ENCODE measurements around the gene AKAP8L. TPM values are rescaled to one million over a fixed set of nuclear protein-coding genes. Genes with fewer than 3 reads are reported as not detected.

The AKAP8L gene
- total RNA-seq, 1 experiment from 2014 or later = 231 TPM

DNA sequence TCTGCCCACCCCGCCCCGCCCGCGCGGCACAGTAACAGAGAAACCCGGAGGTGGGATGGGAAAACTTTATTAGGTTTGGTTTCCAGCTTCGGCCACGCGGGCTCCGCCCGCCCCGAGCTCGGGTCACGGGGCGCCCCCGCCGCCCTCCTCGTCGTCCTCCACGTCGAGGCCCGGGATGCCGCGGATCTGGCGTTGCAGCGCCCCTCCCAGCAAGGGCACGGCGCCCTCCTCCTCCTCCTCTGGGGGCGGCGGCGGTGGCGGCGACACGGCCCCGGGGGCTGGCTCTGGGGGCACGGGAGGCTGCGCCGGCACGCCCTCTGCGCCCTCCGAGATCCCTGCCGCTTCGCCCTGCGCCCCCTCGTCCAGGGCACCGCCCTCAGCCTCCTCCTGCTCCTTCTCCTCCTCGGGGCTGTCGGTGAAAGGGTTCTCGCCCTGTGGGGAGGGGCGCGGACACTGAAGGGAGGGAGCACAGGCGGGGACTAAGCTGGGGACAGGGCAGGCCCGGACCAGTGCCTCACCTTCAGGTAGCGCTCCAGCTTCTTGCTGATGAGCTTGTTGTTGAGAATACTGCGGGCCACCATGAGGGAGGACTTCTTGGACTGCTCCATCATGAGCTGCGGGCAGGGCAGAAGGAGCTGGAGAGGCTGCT lies 38.7 kb downstream of the AKAP8L start (continued):
- TF ChIP-seq, protein P1, sequence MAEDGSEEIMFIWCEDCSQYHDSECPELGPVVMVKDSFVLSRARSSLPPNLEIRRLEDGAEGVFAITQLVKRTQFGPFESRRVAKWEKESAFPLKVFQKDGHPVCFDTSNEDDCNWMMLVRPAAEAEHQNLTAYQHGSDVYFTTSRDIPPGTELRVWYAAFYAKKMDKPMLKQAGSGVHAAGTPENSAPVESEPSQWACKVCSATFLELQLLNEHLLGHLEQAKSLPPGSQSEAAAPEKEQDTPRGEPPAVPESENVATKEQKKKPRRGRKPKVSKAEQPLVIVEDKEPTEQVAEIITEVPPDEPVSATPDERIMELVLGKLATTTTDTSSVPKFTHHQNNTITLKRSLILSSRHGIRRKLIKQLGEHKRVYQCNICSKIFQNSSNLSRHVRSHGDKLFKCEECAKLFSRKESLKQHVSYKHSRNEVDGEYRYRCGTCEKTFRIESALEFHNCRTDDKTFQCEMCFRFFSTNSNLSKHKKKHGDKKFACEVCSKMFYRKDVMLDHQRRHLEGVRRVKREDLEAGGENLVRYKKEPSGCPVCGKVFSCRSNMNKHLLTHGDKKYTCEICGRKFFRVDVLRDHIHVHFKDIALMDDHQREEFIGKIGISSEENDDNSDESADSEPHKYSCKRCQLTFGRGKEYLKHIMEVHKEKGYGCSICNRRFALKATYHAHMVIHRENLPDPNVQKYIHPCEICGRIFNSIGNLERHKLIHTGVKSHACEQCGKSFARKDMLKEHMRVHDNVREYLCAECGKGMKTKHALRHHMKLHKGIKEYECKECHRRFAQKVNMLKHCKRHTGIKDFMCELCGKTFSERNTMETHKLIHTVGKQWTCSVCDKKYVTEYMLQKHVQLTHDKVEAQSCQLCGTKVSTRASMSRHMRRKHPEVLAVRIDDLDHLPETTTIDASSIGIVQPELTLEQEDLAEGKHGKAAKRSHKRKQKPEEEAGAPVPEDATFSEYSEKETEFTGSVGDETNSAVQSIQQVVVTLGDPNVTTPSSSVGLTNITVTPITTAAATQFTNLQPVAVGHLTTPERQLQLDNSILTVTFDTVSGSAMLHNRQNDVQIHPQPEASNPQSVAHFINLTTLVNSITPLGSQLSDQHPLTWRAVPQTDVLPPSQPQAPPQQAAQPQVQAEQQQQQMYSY (CRISPR knock-in tag; IDR thresholded peaks at IDR 0.05) = no peak
- no peak for TF ChIP-seq RORB (CRISPR knock-in tag; IDR thresholded peaks at IDR 0.05)
- TF ChIP-seq NFE2L1 (CRISPR knock-in tag; IDR thresholded peaks at IDR 0.05) = no peak
- no peak for TF ChIP-seq SMAD4 (CRISPR knock-in tag; IDR thresholded peaks at IDR 0.05)
- TF ChIP-seq FOXJ3 (CRISPR knock-in tag; IDR thresholded peaks at IDR 0.05; ENCODE audit: borderline replicate concordance) = no peak
- TF ChIP-seq, protein P2, sequence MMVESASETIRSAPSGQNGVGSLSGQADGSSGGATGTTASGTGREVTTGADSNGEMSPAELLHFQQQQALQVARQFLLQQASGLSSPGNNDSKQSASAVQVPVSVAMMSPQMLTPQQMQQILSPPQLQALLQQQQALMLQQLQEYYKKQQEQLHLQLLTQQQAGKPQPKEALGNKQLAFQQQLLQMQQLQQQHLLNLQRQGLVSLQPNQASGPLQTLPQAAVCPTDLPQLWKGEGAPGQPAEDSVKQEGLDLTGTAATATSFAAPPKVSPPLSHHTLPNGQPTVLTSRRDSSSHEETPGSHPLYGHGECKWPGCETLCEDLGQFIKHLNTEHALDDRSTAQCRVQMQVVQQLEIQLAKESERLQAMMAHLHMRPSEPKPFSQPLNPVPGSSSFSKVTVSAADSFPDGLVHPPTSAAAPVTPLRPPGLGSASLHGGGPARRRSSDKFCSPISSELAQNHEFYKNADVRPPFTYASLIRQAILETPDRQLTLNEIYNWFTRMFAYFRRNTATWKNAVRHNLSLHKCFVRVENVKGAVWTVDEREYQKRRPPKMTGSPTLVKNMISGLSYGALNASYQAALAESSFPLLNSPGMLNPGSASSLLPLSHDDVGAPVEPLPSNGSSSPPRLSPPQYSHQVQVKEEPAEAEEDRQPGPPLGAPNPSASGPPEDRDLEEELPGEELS (CRISPR knock-in tag; IDR thresholded peaks at IDR 0.05) = peak; percentile 52; the same call in 1 of the 2 replicates
- TF ChIP-seq, protein P3, sequence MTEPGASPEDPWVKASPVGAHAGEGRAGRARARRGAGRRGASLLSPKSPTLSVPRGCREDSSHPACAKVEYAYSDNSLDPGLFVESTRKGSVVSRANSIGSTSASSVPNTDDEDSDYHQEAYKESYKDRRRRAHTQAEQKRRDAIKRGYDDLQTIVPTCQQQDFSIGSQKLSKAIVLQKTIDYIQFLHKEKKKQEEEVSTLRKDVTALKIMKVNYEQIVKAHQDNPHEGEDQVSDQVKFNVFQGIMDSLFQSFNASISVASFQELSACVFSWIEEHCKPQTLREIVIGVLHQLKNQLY (CRISPR knock-in tag; IDR thresholded peaks at IDR 0.05) = 0 out of 2 replicates have a peak, but pooled peaks have one; percentile 4
- TF ChIP-seq, protein P4, sequence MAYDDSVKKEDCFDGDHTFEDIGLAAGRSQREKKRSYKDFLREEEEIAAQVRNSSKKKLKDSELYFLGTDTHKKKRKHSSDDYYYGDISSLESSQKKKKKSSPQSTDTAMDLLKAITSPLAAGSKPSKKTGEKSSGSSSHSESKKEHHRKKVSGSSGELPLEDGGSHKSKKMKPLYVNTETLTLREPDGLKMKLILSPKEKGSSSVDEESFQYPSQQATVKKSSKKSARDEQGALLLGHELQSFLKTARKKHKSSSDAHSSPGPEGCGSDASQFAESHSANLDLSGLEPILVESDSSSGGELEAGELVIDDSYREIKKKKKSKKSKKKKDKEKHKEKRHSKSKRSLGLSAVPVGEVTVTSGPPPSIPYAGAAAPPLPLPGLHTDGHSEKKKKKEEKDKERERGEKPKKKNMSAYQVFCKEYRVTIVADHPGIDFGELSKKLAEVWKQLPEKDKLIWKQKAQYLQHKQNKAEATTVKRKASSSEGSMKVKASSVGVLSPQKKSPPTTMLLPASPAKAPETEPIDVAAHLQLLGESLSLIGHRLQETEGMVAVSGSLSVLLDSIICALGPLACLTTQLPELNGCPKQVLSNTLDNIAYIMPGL (CRISPR knock-in tag; IDR thresholded peaks at IDR 0.05) = no peak
- TF ChIP-seq ZNF219 (CRISPR knock-in tag; IDR thresholded peaks at IDR 0.05; ENCODE audit: borderline replicate concordance) = no peak
- no peak for TF ChIP-seq MXD4 (CRISPR knock-in tag; IDR thresholded peaks at IDR 0.05; ENCODE audit: borderline replicate concordance)
- TF ChIP-seq, protein P5, sequence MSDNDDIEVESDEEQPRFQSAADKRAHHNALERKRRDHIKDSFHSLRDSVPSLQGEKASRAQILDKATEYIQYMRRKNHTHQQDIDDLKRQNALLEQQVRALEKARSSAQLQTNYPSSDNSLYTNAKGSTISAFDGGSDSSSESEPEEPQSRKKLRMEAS (CRISPR knock-in tag; IDR thresholded peaks at IDR 0.05) = peak; percentile 31; the same call in 1 of the 2 replicates
- TF ChIP-seq ZNF121 (CRISPR knock-in tag; IDR thresholded peaks at IDR 0.05) = peak; percentile 74

DNA sequence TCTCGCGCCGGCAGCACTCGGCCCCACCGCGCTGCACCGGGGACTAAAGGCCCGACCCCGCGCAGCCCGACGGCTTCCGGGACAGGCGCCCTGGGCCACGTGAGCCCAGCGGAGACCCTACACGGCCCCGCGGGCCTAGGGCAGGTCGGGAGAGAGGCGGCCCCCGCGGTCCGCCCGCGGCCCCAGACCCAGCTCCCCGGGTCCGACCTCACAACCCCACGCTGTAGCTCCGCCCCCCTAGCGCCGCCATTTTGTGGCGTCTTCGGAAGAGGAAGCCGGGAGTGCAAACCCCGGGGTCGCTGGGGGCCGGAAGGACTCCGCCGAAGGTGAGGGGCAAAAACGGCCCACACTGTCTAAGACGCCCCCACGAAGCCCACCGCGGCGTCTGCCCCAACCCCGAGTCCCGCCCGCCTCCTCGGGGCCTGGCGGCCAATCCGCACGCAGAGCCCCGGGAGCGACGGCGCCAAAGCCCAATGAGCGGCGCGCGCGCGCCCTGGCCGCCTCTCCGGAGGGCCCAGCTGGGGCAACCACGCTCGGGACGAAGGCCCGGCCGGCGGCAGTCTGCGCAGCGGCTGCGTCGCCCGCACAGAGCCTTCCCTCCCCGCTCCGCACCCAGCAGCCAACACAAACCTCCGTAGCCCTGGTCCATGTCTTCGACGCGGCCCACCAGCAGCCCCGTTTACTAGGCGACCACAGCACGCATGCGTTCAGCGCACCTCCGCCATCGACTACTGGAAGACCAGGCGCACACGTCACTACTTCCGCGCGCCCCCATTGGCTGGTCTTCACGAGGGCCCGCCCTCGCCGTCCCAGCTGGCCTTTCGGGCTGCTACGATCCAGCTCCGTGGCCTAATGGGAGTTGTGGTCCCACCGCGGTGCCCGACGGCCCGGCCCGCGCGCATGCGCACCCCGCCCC lies 39.4 kb downstream of the AKAP8L start, which contains the start of gene AKAP8:
AKAP8 (minus strand) TSS at position 705 of the 916 bp plus-strand sequence; CDS start at position 649, 56 bp downstream.
- Mint-ChIP-seq H3K4me3 (peak within 1 kb of the TSS; percentile 99), H3K4me1 (peaks cover 29% of the 10 kb centered on the region), H3K36me3 (no peaks in the 10 kb centered on the region; the same call in 1 of the 2 replicates), H3K9me3 (no peaks in the 10 kb centered on the region), H3K27ac (peak within 1 kb of the TSS; percentile 98), H3K27me3 (ENCODE audit: low read depth) (no peaks in the 10 kb centered on the region)
- DNase-seq (ENCODE audit: low spot score) (peak; percentile 98), ATAC-seq (peak; percentile 89)
- CTCF ChIA-PET = interaction anchor here (0.7 to 4.5 kb wide), 16 partner anchors 35 to 973 kb away, joined by 3 to 22 read pairs (median 6); partner anchors contain the start of genes AKAP8L and BRD4
- POLR2A ChIA-PET = interaction anchor here (0.6 to 2.4 kb wide), 15 partner anchors 17 to 772 kb away, joined by 3 to 31 read pairs (median 4); partner anchors contain the start of genes AKAP8L, BRD4 and EPHX3
- TF ChIP-seq GABPB1 (CRISPR knock-in tag; IDR thresholded peaks at IDR 0.05) = peak; percentile 28; the same call in 1 of the 2 replicates
- no peak; the same call in 1 of the 2 replicates for TF ChIP-seq TEAD1 (CRISPR knock-in tag; IDR thresholded peaks at IDR 0.05)
- 0 out of 2 replicates have a peak, but pooled peaks have one; percentile 71 for TF ChIP-seq ZNF232 (CRISPR knock-in tag; IDR thresholded peaks at IDR 0.05)
- TF ChIP-seq, protein P6, sequence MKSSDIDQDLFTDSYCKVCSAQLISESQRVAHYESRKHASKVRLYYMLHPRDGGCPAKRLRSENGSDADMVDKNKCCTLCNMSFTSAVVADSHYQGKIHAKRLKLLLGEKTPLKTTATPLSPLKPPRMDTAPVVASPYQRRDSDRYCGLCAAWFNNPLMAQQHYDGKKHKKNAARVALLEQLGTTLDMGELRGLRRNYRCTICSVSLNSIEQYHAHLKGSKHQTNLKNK (CRISPR knock-in tag; IDR thresholded peaks at IDR 0.05) = peak; percentile 9; the same call in 1 of the 2 replicates
- TF ChIP-seq TP53 (CRISPR knock-in tag; IDR thresholded peaks at IDR 0.05) = 0 out of 2 replicates have a peak, but pooled peaks have one; percentile 17
- TF ChIP-seq SMAD3 (CRISPR knock-in tag; IDR thresholded peaks at IDR 0.05; ENCODE audit: borderline replicate concordance) = no peak
- TF ChIP-seq, protein P4 (CRISPR knock-in tag; IDR thresholded peaks at IDR 0.05) = no peak; the same call in none of the 2 replicates
- peak; percentile 74; the same call in 1 of the 2 replicates for TF ChIP-seq ATF1 (CRISPR knock-in tag; IDR thresholded peaks at IDR 0.05)
- TF ChIP-seq CBFB (CRISPR knock-in tag; IDR thresholded peaks at IDR 0.05; ENCODE audit: low read depth) = no peak
